GM12878 (cell line): ENCODE measurements around the gene TRIM26. TPM values are rescaled to one million over a fixed set of nuclear protein-coding genes. Genes with fewer than 3 reads are reported as not detected.

ENCODE experiments used
- ATAC-seq: fragments of 200-7000 bp; cut with Tn5 transposase; 3 replicates; pipeline ENCODE4 v1.9.1; 2020; ENCODE audit warnings: mild to moderate bottlenecking, moderate library complexity
- BruUV-seq: library from RNA; stranded (reverse); fragments of 400-500 nt; replicated peaks from 2 replicates; lab custom pipeline; 2021; lab: Mats Ljungman, UMichigan
- CTCF ChIA-PET: fragments of 300-600 bp; sonication (Branson Sonifier 250); formaldehyde crosslinking; extraction: SDS; loops from one replicate; lab custom pipeline; 2021; ENCODE audit warnings: inconsistent platforms; lab: Yijun Ruan, JAX
- POLR2A ChIA-PET: fragments of 350-600 bp; formaldehyde crosslinking; extraction: SDS; loops from one replicate; lab custom pipeline; 2021; ENCODE audit warnings: inconsistent platforms; lab: Charles Lee
- RAD21 ChIA-PET: fragments of 300-600 bp; sonication (Branson Sonifier 250); formaldehyde crosslinking; loops from one replicate; lab custom pipeline; 2023; ENCODE audit warnings: antibody characterized with exemption; ENCODE audit not compliant: unreplicated experiment; lab: Charles Lee
- SMC1A ChIA-PET: fragments of 300-600 bp; sonication (Branson Sonifier 250); formaldehyde crosslinking; loops from one replicate; lab custom pipeline; 2023; ENCODE audit not compliant: unreplicated experiment, uncharacterized antibody; lab: Charles Lee
- DNase-seq: peaks from one replicate; pipeline ENCODE4 v3.0.0-alpha.2; 2011; ENCODE audit warnings: low read depth, low spot score
- FAIRE-seq: peaks from 3 replicates; lab custom pipeline; 2011; peaks lifted over from hg19 to GRCh38; lab: Jason Lieb, UNC
- H2AFZ ChIP-seq: 2 replicates; pipeline ENCODE4 v1.6.0; 2011; ENCODE audit warnings: low read depth, low read length, control low read depth; ENCODE audit not compliant: control insufficient read depth
- H3K27ac ChIP-seq: 2 replicates; pipeline ENCODE4 v1.5.1; 2011; ENCODE audit warnings: control low read depth; ENCODE audit not compliant: control insufficient read depth, insufficient read depth
- H3K27me3 ChIP-seq, 2 experiments: replicated peaks in 1 of 2; 2 replicates each; pipeline versions ENCODE4 v1.6.0 to v1.6.1; 2011; ENCODE audit warnings: low read length in 1 of 2; ENCODE audit not compliant: control insufficient read depth in 2 of 2, insufficient read depth in 2 of 2
- H3K36me3 ChIP-seq, 2 experiments: 2 replicates each; pipeline ENCODE4 v1.5.1; 2011; ENCODE audit warnings: low read length in 1 of 2; ENCODE audit not compliant: control insufficient read depth in 2 of 2, insufficient read depth in 2 of 2
- H3K4me1 ChIP-seq: 2 replicates; pipeline ENCODE4 v1.6.1; 2011; ENCODE audit warnings: mild to moderate bottlenecking, low read length, moderate library complexity, mixed read lengths; ENCODE audit not compliant: control insufficient read depth, insufficient read depth
- H3K4me2 ChIP-seq: 2 replicates; pipeline ENCODE4 v1.6.0; 2011; ENCODE audit warnings: control low read depth; ENCODE audit not compliant: control insufficient read depth, insufficient read depth
- H3K4me3 ChIP-seq: fragments of 200-600 bp; sonication (generic); 2 replicates; pipeline ENCODE4 v1.5.1; 2016
- H3K79me2 ChIP-seq: 2 replicates; pipeline ENCODE4 v1.6.0; 2011; ENCODE audit warnings: low read length; ENCODE audit not compliant: control insufficient read depth, insufficient read depth
- H3K9ac ChIP-seq: 2 replicates; pipeline ENCODE4 v1.8.0; 2011; ENCODE audit warnings: low read length, control low read depth, mixed read lengths; ENCODE audit not compliant: control insufficient read depth, insufficient read depth
- H3K9me3 ChIP-seq: replicated peaks from 3 replicates; pipeline ENCODE4 v1.5.1; 2011; ENCODE audit warnings: mild to moderate bottlenecking, low read length; ENCODE audit not compliant: control insufficient read depth, insufficient read depth
- H4K20me1 ChIP-seq: 2 replicates; pipeline ENCODE4 v1.6.0; 2011; ENCODE audit not compliant: control insufficient read depth, insufficient read depth
- BMI1 ChIP-seq: fragments of 450-650 bp; IDR thresholded peaks from 2 replicates; pipeline ENCODE4 v1.6.1; 2016; ENCODE audit warnings: mild to moderate bottlenecking, moderate library complexity, borderline replicate concordance
- CBX5 ChIP-seq: sonication (generic); IDR thresholded peaks from 2 replicates; pipeline ENCODE4 v1.6.1; 2016; ENCODE audit warnings: low read depth, moderate library complexity, mild to moderate bottlenecking, inconsistent platforms
- CREM ChIP-seq: IDR thresholded peaks from 2 replicates; pipeline ENCODE4 v1.6.1; 2014; ENCODE audit warnings: antibody characterized with exemption, low read depth
- SIN3A ChIP-seq: IDR thresholded peaks from 2 replicates; pipeline ENCODE4 v1.6.1; 2012; ENCODE audit warnings: low read depth, low read length, improper control_type of control experiment
- TCF12 ChIP-seq: IDR thresholded peaks from 2 replicates; pipeline ENCODE4 v1.6.1; 2011; ENCODE audit warnings: low read depth, mild to moderate bottlenecking, low read length
- in situ Hi-C: fragments of 300-500 bp; cut with MboI; formaldehyde crosslinking; loops from 9 replicates; pipeline ENCODE4 v1.14.3; 2018; ENCODE audit warnings: mixed read lengths
- intact Hi-C: fragments of 100-400 bp; cut with micrococcal nuclease; formaldehyde crosslinking; loops from one replicate; pipeline ENCODE4 v1.14.2; 2022; ENCODE audit not compliant: unreplicated experiment
- polyA plus RNA-seq, 11 experiments: library from polyadenylated mRNA; depleted of rRNA in 4 of 11; unstranded in 6 of 11; stranded (reverse) in 5 of 11; fragments of >200 nt; fragmentation: Nextera tagmentation in 4 of 11; fragmentation: Illumina TruSeq in 1 of 11; extraction: Ambion mirVana in 4 of 11; extraction: Trizol in 1 of 11; gene quantifications; 1 replicate in 1 of 11; 2 replicates in 10 of 11; pipeline versions ENCODE4 v1.2.1 to v1.2.3, GENCODE V29; 2011 to 2016; ENCODE audit warnings: inconsistent platforms in 2 of 11, missing spikeins in 2 of 11, low read depth in 1 of 11
- total RNA-seq, 4 experiments: library from RNA; depleted of rRNA in 3 of 4; stranded (reverse); fragments of >200 nt in 3 of 4; fragmentation: Illumina TruSeq in 1 of 4; extraction: Trizol in 1 of 4; gene quantifications; 2 replicates each; pipeline versions ENCODE4 v1.2.1 to v1.2.3, GENCODE V29; 2013 to 2021
- TF ChIP-seq, protein P1 (sequence below): fragments of 450-650 bp; formaldehyde crosslinking; IDR thresholded peaks from 2 replicates; pipeline ENCODE4 v1.4.0; 2020; ENCODE audit warnings: mild to moderate bottlenecking, moderate library complexity
- TF ChIP-seq, protein P2 (sequence below): fragments of 450-650 bp; conservative IDR thresholded peaks from 2 replicates; pipeline ENCODE4 v1.6.1; 2017; ENCODE audit warnings: mild to moderate bottlenecking, moderate library complexity

The TRIM26 gene
- total and polyA plus RNA-seq, 10 of the 15 experiments (the other 5 are each of a cell fraction or from before 2014, with no cell fraction given), result 13.1 to 79.6 (median 63.6) TPM

DNA sequence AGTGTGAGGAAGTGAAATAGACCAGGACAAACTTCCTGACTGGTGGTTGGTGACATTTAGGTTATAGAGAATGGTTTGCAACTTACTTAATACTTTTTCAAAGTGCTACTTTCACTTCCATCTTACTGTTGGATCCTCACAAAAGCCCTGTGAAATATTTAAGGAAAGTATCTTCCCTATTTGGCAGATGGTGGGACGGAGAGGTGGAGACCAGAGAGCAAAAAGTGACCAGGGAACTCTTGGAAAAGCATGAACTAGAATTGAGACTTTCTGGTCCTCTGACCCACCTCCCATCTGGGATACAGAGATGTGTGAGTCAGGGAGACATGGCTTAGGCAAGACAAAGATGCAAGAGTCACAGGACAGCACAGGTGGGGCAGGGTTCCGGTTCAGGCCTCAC lies 55.2 kb downstream of the TRIM26 start (continued):
- TF ChIP-seq, protein P1, sequence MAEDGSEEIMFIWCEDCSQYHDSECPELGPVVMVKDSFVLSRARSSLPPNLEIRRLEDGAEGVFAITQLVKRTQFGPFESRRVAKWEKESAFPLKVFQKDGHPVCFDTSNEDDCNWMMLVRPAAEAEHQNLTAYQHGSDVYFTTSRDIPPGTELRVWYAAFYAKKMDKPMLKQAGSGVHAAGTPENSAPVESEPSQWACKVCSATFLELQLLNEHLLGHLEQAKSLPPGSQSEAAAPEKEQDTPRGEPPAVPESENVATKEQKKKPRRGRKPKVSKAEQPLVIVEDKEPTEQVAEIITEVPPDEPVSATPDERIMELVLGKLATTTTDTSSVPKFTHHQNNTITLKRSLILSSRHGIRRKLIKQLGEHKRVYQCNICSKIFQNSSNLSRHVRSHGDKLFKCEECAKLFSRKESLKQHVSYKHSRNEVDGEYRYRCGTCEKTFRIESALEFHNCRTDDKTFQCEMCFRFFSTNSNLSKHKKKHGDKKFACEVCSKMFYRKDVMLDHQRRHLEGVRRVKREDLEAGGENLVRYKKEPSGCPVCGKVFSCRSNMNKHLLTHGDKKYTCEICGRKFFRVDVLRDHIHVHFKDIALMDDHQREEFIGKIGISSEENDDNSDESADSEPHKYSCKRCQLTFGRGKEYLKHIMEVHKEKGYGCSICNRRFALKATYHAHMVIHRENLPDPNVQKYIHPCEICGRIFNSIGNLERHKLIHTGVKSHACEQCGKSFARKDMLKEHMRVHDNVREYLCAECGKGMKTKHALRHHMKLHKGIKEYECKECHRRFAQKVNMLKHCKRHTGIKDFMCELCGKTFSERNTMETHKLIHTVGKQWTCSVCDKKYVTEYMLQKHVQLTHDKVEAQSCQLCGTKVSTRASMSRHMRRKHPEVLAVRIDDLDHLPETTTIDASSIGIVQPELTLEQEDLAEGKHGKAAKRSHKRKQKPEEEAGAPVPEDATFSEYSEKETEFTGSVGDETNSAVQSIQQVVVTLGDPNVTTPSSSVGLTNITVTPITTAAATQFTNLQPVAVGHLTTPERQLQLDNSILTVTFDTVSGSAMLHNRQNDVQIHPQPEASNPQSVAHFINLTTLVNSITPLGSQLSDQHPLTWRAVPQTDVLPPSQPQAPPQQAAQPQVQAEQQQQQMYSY, result no peak
- TF ChIP-seq, all 136 proteins: peak for 0

DNA sequence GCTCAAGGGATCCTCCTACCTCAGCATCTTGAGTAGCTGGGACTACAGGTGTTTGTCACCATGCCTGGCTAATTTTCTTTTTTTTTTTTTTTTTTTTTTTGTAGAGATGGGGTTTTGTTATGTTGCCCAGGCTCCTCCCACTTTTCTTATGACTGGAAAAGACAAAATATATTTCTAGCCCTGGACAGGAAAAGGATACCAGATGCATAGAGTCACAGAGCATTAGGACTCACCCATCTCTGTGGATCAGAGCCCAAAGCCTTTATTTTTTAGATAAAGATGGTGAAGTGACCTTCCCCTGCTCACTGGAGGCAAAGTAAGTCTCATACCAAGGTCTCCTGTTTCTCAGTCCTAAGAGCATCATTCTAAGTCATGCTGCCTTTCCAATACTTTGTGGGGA lies 55.6 kb downstream of the TRIM26 start:
- intact Hi-C loops (no loop called here), in situ Hi-C loops (no loop called here)
- SMC1A ChIA-PET, result interaction anchor here (0.8 kb wide), 1 partner anchor 25 kb away, joined by 3 read pairs; no protein-coding TSS in a partner anchor
- CTCF ChIA-PET, result interaction anchor here (1.0 kb wide), 1 partner anchor 54 kb away, joined by 3 read pairs; no protein-coding TSS in a partner anchor
- Histone ChIP-seq H3K4me1 (peaks cover 4% of the 10 kb centered on the region; the same call in 1 of the 2 replicates), H3K27me3 (peaks cover 2% of the 10 kb centered on the region in 2 experiments; a peak in 3 of 4 replicates), H3K9ac (no peak overlapping the region), H3K4me3 (no peak overlapping the region), H2AFZ (no peak overlapping the region), H3K4me2 (no peak overlapping the region), H3K9me3 (no peaks in the 10 kb centered on the region), H3K36me3 (no peaks in the 10 kb centered on the region), H4K20me1 (no peaks in the 10 kb centered on the region), H3K27ac (no peak overlapping the region), H3K79me2 (no peaks in the 10 kb centered on the region)
- ATAC-seq, result no peak
- no peak for DNase-seq
- RAD21 ChIA-PET, result no interaction called here
- BruUV-seq, result no TSS peak
- TF ChIP-seq, protein P2, sequence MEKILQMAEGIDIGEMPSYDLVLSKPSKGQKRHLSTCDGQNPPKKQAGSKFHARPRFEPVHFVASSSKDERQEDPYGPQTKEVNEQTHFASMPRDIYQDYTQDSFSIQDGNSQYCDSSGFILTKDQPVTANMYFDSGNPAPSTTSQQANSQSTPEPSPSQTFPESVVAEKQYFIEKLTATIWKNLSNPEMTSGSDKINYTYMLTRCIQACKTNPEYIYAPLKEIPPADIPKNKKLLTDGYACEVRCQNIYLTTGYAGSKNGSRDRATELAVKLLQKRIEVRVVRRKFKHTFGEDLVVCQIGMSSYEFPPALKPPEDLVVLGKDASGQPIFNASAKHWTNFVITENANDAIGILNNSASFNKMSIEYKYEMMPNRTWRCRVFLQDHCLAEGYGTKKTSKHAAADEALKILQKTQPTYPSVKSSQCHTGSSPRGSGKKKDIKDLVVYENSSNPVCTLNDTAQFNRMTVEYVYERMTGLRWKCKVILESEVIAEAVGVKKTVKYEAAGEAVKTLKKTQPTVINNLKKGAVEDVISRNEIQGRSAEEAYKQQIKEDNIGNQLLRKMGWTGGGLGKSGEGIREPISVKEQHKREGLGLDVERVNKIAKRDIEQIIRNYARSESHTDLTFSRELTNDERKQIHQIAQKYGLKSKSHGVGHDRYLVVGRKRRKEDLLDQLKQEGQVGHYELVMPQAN, result no peak
- TF ChIP-seq CREM, result no peak
- no peak for TF ChIP-seq SIN3A
- TF ChIP-seq CBX5, result no peak
- TF ChIP-seq TCF12, result no peak
- no peak for TF ChIP-seq BMI1
- POLR2A ChIA-PET, result no interaction called here
- no peak for FAIRE-seq
